Measurements from ENCODE around the gene HS3ST5. TPM values are rescaled to one million over a fixed set of nuclear protein-coding genes. Genes with fewer than 3 reads are reported as not detected.

HS3ST5 gene, protein sequence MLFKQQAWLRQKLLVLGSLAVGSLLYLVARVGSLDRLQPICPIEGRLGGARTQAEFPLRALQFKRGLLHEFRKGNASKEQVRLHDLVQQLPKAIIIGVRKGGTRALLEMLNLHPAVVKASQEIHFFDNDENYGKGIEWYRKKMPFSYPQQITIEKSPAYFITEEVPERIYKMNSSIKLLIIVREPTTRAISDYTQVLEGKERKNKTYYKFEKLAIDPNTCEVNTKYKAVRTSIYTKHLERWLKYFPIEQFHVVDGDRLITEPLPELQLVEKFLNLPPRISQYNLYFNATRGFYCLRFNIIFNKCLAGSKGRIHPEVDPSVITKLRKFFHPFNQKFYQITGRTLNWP
- total RNA-seq (2.2 and 2.4 TPM in 2 replicates), polyA plus RNA-seq (4.1 and 5.6 TPM in 2 replicates)

- peak; percentile 14 to 88 for DNase-seq (ENCODE audit: low read depth in 1 of 2, low spot score in 1 of 2)
- Histone ChIP-seq H3K4me1 (ENCODE audit: low read depth) (peaks cover 3% of the 10 kb centered on the region), H3K36me3 (no peaks in the 10 kb centered on the region), H3K27me3 (no peaks in the 10 kb centered on the region), H3K9me3 (ENCODE audit: low read depth) (no peaks in the 10 kb centered on the region), H3K27ac (peak within 1 kb of the TSS; percentile 27), H3K4me3 (peak within 1 kb of the TSS; percentile 50)
- TF ChIP-seq CTCF (IDR thresholded peaks at IDR 0.05; ENCODE audit: low read depth, low read length), result peak; percentile 12
These were observed at the start of gene HS3ST5 for GRCh38 chr6:114342826-114343781. HS3ST5 (minus strand) TSS chr6:114343023; CDS start chr6:114062845, 280,178 bp downstream.

DNA sequence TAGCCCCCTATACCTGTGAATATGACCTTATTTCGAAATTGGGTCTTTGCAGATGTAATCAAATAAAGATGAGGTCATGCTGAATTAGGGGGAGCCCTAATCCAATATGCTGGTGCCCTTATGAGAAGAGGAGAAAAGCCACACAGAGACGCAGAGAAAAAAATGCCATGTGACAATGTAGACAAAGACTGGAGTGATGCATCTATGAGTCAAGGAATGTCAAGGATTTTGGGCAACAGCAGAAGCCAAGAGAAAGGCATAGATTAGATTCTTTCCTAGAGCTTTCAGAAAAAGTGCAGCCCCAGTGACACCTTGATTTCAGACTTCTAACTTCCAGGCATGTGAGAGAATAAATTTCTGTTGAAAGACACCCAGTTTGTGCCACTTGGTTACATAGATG is 47.4 kb upstream of the HS3ST5 start:
- no peak for TF ChIP-seq CTCF (IDR thresholded peaks at IDR 0.05; ENCODE audit: low read depth, low read length)
- Histone ChIP-seq H3K9me3 (ENCODE audit: low read depth) (no peaks in the 10 kb centered on the region), H3K4me1 (ENCODE audit: low read depth) (no peaks in the 10 kb centered on the region), H3K27me3 (no peaks in the 10 kb centered on the region), H3K27ac (no peak overlapping the region), H3K4me3 (no peak overlapping the region), H3K36me3 (no peaks in the 10 kb centered on the region)
- no peak for DNase-seq (ENCODE audit: low read depth in 1 of 2, low spot score in 1 of 2)

DNA sequence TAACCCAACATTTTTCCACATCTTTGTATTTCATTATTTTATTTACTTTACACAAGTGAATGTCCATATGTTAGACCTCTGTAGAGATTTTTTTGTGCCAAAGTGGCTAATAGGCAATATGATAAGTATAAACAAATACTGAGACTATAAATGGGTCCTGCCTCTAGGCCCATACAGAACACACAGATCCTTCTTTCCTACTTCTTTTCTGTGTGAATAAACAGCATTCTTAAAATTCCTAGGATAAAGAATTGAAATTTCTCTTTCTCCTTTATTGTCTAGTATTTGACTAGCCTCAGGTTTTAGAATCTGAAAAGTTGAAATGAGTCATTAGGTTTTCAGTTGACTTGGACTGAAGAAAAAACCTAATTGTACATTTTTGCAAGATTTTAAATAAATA is 46.3 kb upstream of the HS3ST5 start:
- no peak overlapping the region for H3K4me3 ChIP-seq
- H3K9me3 ChIP-seq (ENCODE audit: low read depth), result no peaks in the 10 kb centered on the region

DNA sequence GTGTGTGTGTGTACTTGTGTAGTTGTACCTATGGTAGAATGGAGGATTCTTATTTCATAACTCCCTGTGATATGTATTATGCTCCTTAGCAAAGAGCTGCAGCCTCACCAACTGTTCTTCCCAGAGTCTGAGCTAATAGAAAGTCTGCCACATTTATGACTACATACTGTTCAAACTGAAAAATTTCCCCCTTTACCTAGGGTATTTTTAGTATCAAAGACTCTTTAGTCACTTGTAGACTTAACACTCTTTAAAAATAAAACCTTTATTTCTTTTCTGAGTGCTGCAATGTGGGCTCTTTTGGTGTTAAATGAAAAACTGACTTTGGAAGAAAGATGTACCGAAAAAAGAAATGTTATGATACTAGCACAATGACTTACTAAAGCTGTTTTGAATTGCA is 39.6 kb upstream of the HS3ST5 start:
- no peak for TF ChIP-seq CTCF (IDR thresholded peaks at IDR 0.05; ENCODE audit: low read depth, low read length)
- no peak overlapping the region for H3K4me3 ChIP-seq
- no peaks in the 10 kb centered on the region for H3K27me3 ChIP-seq
- no peaks in the 10 kb centered on the region for H3K9me3 ChIP-seq (ENCODE audit: low read depth)
- no peaks in the 10 kb centered on the region for H3K36me3 ChIP-seq
- peak overlapping the region; percentile 46 for H3K27ac ChIP-seq
- DNase-seq (ENCODE audit: low read depth in 1 of 2, low spot score in 1 of 2), result no peak
- peaks cover 3% of the 10 kb centered on the region for H3K4me1 ChIP-seq (ENCODE audit: low read depth)

More for the DNA sequence above, 46.3 kb upstream of the HS3ST5 start:
- Histone ChIP-seq H3K27me3 (no peaks in the 10 kb centered on the region), H3K36me3 (no peaks in the 10 kb centered on the region), H3K4me1 (ENCODE audit: low read depth) (no peaks in the 10 kb centered on the region), H3K27ac (no peak overlapping the region)
- no peak for DNase-seq (ENCODE audit: low read depth in 1 of 2, low spot score in 1 of 2)
- no peak for TF ChIP-seq CTCF (IDR thresholded peaks at IDR 0.05; ENCODE audit: low read depth, low read length)

DNA sequence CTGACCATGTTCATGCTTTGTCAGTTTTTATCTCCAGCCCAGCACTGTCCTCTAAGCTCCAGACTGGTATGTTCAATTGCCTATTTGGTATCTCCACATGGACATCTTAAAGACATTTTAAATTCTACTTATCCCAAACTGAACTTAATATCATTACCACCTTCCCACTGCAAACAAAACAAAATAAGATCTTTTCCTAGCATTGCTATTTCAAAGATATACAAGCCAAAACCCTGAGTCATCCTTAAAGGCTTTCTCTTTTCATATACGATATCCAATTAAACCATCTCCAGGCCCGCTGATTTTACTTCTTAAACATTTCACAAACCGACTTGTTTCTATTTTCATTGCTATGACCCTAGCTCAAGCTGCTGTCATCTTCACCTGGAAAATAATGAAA is 35.1 kb upstream of the HS3ST5 start:
- no peaks in the 10 kb centered on the region for H3K27me3 ChIP-seq
- H3K4me1 ChIP-seq (ENCODE audit: low read depth), result peaks cover 9% of the 10 kb centered on the region
- H3K27ac ChIP-seq, result no peak overlapping the region
- no peaks in the 10 kb centered on the region for H3K9me3 ChIP-seq (ENCODE audit: low read depth)
- no peak overlapping the region for H3K4me3 ChIP-seq
- H3K36me3 ChIP-seq, result no peaks in the 10 kb centered on the region
- TF ChIP-seq CTCF (IDR thresholded peaks at IDR 0.05; ENCODE audit: low read depth, low read length), result no peak
- DNase-seq (ENCODE audit: low read depth in 1 of 2, low spot score in 1 of 2), result no peak

All from cardiac muscle cell (in vitro differentiated cells and primary cell).